ENCODE measurements around the gene FBXO44. TPM values are rescaled to one million over a fixed set of nuclear protein-coding genes. Genes with fewer than 3 reads are reported as not detected.
A peak's percentile ranks its signal among the peaks of the same experiment; 100 is the strongest.

Gene FBXO44
- total and polyA plus RNA-seq, 2 experiments from 2014 or later, result 22.0 to 30.8 TPM

DNA sequence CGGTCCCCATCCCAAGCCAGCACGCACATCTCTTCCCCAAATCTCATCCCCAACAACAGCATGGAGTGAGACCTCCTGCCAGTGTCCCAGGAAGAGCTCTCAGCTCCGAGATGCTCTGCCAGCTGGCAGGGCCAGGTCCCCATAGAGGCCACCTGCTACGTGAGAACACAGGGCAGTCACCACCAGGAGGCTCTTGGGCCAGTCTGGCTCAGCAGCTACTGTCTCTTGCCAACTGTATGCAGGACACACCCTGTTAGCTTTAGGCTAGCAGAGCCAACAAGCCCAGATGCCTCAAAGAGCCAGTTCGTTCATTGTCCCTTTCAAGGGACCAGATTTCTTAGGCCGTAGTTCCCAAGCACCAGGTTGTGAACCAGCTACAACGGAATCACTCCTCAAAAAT, 37.4 kb upstream of the FBXO44 start:
- Histone ChIP-seq H4K20me1 (replicated peaks; ENCODE audit: insufficient read depth) (no peaks in the 10 kb centered on the region), H3F3A (replicated peaks; ENCODE audit: low read depth) (no peaks in the 10 kb centered on the region), H3K27me3 (ENCODE audit: insufficient read depth) (no peaks in the 10 kb centered on the region), H3K4me2 (no peak overlapping the region), H3K9me2 (ENCODE audit: insufficient read depth) (no peaks in the 10 kb centered on the region), H3K27ac (ENCODE audit: low read depth) (no peak overlapping the region), H2AFZ (no peak overlapping the region), H3K79me2 (replicated peaks; ENCODE audit: insufficient read depth) (no peaks in the 10 kb centered on the region), H3K36me3 (ENCODE audit: insufficient read depth) (no peaks in the 10 kb centered on the region), H3K4me3 (no peak overlapping the region), H3K4me1 (ENCODE audit: insufficient read depth) (no peaks in the 10 kb centered on the region)
- Mint-ChIP-seq H3K36me3 (ENCODE audit: low read depth) (no peaks in the 10 kb centered on the region), H3K27ac (no peak overlapping the region), H3K9me3 (no peaks in the 10 kb centered on the region), H3K4me3 (no peak overlapping the region), H3K27me3 (ENCODE audit: insufficient read depth, low read depth, poor library complexity) (peaks cover 9% of the 10 kb centered on the region), H3K4me1 (peaks cover 3% of the 10 kb centered on the region; the same call in 2 of the 3 replicates)
- peak; percentile 62 for ATAC-seq
- DNase-seq (ENCODE audit: low spot score), result no peak
- TF ChIP-seq, protein P1, sequence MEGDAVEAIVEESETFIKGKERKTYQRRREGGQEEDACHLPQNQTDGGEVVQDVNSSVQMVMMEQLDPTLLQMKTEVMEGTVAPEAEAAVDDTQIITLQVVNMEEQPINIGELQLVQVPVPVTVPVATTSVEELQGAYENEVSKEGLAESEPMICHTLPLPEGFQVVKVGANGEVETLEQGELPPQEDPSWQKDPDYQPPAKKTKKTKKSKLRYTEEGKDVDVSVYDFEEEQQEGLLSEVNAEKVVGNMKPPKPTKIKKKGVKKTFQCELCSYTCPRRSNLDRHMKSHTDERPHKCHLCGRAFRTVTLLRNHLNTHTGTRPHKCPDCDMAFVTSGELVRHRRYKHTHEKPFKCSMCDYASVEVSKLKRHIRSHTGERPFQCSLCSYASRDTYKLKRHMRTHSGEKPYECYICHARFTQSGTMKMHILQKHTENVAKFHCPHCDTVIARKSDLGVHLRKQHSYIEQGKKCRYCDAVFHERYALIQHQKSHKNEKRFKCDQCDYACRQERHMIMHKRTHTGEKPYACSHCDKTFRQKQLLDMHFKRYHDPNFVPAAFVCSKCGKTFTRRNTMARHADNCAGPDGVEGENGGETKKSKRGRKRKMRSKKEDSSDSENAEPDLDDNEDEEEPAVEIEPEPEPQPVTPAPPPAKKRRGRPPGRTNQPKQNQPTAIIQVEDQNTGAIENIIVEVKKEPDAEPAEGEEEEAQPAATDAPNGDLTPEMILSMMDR (conservative IDR thresholded peaks at IDR 0.05; ENCODE audit: low read depth in 2 of 2), result peak in 1 of 2 experiments; percentile 19; a peak in 1 of 4 replicates
- TF ChIP-seq, protein P2, sequence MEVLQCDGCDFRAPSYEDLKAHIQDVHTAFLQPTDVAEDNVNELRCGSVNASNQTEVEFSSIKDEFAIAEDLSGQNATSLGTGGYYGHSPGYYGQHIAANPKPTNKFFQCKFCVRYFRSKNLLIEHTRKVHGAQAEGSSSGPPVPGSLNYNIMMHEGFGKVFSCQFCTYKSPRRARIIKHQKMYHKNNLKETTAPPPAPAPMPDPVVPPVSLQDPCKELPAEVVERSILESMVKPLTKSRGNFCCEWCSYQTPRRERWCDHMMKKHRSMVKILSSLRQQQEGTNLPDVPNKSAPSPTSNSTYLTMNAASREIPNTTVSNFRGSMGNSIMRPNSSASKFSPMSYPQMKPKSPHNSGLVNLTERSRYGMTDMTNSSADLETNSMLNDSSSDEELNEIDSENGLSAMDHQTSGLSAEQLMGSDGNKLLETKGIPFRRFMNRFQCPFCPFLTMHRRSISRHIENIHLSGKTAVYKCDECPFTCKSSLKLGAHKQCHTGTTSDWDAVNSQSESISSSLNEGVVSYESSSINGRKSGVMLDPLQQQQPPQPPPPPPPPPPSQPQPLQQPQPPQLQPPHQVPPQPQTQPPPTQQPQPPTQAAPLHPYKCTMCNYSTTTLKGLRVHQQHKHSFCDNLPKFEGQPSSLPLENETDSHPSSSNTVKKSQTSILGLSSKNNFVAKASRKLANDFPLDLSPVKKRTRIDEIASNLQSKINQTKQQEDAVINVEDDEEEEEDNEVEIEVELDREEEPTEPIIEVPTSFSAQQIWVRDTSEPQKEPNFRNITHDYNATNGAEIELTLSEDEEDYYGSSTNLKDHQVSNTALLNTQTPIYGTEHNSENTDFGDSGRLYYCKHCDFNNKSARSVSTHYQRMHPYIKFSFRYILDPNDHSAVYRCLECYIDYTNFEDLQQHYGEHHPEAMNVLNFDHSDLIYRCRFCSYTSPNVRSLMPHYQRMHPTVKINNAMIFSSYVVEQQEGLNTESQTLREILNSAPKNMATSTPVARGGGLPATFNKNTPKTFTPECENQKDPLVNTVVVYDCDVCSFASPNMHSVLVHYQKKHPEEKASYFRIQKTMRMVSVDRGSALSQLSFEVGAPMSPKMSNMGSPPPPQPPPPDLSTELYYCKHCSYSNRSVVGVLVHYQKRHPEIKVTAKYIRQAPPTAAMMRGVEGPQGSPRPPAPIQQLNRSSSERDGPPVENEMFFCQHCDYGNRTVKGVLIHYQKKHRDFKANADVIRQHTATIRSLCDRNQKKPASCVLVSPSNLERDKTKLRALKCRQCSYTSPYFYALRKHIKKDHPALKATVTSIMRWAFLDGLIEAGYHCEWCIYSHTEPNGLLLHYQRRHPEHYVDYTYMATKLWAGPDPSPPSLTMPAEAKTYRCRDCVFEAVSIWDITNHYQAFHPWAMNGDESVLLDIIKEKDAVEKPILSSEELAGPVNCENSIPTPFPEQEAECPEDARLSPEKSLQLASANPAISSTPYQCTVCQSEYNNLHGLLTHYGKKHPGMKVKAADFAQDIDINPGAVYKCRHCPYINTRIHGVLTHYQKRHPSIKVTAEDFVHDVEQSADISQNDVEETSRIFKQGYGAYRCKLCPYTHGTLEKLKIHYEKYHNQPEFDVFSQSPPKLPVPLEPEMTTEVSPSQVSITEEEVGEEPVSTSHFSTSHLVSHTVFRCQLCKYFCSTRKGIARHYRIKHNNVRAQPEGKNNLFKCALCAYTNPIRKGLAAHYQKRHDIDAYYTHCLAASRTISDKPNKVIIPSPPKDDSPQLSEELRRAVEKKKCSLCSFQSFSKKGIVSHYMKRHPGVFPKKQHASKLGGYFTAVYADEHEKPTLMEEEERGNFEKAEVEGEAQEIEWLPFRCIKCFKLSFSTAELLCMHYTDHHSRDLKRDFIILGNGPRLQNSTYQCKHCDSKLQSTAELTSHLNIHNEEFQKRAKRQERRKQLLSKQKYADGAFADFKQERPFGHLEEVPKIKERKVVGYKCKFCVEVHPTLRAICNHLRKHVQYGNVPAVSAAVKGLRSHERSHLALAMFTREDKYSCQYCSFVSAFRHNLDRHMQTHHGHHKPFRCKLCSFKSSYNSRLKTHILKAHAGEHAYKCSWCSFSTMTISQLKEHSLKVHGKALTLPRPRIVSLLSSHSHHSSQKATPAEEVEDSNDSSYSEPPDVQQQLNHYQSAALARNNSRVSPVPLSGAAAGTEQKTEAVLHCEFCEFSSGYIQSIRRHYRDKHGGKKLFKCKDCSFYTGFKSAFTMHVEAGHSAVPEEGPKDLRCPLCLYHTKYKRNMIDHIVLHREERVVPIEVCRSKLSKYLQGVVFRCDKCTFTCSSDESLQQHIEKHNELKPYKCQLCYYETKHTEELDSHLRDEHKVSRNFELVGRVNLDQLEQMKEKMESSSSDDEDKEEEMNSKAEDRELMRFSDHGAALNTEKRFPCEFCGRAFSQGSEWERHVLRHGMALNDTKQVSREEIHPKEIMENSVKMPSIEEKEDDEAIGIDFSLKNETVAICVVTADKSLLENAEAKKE (CRISPR knock-in tag; IDR thresholded peaks at IDR 0.05), result no peak

DNA sequence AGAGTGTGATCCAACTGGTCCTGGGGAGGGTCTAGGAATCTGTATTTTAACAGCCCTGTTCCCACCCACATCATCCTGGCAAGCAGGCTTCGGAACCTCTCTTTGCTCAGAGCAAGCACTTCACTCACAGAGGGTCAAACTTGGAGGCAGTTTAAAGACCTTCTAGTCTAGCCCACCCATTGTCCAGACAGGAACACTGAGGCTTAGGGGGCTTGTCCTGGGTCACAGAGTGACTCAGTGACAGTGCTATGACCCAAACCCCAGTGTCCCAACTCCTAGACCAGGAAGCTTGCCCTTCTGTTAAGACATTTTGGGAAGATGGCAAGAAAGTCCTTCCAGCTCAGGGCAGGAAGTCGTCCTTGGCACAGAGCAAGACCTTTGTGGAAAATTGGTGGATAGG, 36.9 kb upstream of the FBXO44 start:
- Histone ChIP-seq H3K79me2 (replicated peaks; ENCODE audit: insufficient read depth) (no peaks in the 10 kb centered on the region), H2AFZ (no peak overlapping the region), H3K4me1 (ENCODE audit: insufficient read depth) (no peaks in the 10 kb centered on the region), H3K27me3 (ENCODE audit: insufficient read depth) (no peaks in the 10 kb centered on the region), H4K20me1 (replicated peaks; ENCODE audit: insufficient read depth) (no peaks in the 10 kb centered on the region), H3K4me3 (no peak overlapping the region), H3K9me2 (ENCODE audit: insufficient read depth) (no peaks in the 10 kb centered on the region), H3F3A (replicated peaks; ENCODE audit: low read depth) (no peaks in the 10 kb centered on the region), H3K27ac (ENCODE audit: low read depth) (no peak overlapping the region), H3K36me3 (ENCODE audit: insufficient read depth) (no peaks in the 10 kb centered on the region), H3K4me2 (no peak overlapping the region)
- TF ChIP-seq STAT1 (IDR thresholded peaks at IDR 0.05; ENCODE audit: unreplicated experiment) (no peak), POLR2AphosphoS5 (IDR thresholded peaks at IDR 0.05; ENCODE audit: low read depth) (no peak)
- Mint-ChIP-seq H3K27ac (no peak overlapping the region), H3K27me3 (ENCODE audit: insufficient read depth, low read depth, poor library complexity) (peaks cover 9% of the 10 kb centered on the region), H3K4me3 (no peak overlapping the region), H3K9me3 (no peaks in the 10 kb centered on the region), H3K4me1 (peaks cover 3% of the 10 kb centered on the region; the same call in 2 of the 3 replicates), H3K36me3 (ENCODE audit: low read depth) (no peaks in the 10 kb centered on the region)
- ATAC-seq (no peak), DNase-seq (ENCODE audit: low spot score) (no peak)

All from GM23338 (cell line).